Smooth muscle cell (in vitro differentiated cells): ENCODE results near the gene MRM2. TPM values are rescaled to one million over a fixed set of nuclear protein-coding genes. Genes with fewer than 3 reads are reported as not detected.

Source experiments
- DNase-seq: peaks from one replicate; lab custom pipeline; 2025; ENCODE audit not compliant: unreplicated experiment; lab: John Stamatoyannopoulos, UW
- H2AFZ ChIP-seq: fragments of 200-600 bp; sonication (generic); 2 replicates; pipeline ENCODE4 v1.6.0; 2016; ENCODE audit warnings: antibody characterized with exemption, low read depth, mild to moderate bottlenecking
- H3F3A ChIP-seq: fragments of 200-600 bp; sonication (generic); 2 replicates; pipeline ENCODE4 v1.6.0; 2017; ENCODE audit warnings: antibody characterized with exemption, low read depth
- H3K27ac ChIP-seq: fragments of 200-600 bp; sonication (generic); 2 replicates; pipeline ENCODE4 v1.5.1; 2016; ENCODE audit warnings: low read depth, mild to moderate bottlenecking
- H3K27me3 ChIP-seq: fragments of 200-600 bp; sonication (generic); 2 replicates; pipeline ENCODE4 v1.6.1; 2016; ENCODE audit warnings: low read depth, mild to moderate bottlenecking
- H3K36me3 ChIP-seq: fragments of 200-600 bp; sonication (generic); 2 replicates; pipeline ENCODE4 v1.5.1; 2016; ENCODE audit warnings: low read depth
- H3K4me1 ChIP-seq: fragments of 200-600 bp; sonication (generic); 2 replicates; pipeline ENCODE4 v1.5.1; 2016; ENCODE audit warnings: low read depth
- H3K4me2 ChIP-seq: fragments of 200-600 bp; sonication (generic); 2 replicates; pipeline ENCODE4 v1.6.0; 2016; ENCODE audit warnings: mild to moderate bottlenecking
- H3K4me3 ChIP-seq: fragments of 200-600 bp; sonication (generic); 2 replicates; pipeline ENCODE4 v1.5.1; 2016; ENCODE audit warnings: mild to moderate bottlenecking
- H3K79me2 ChIP-seq: fragments of 200-600 bp; sonication (generic); 2 replicates; pipeline ENCODE4 v1.6.0; 2016; ENCODE audit warnings: low read depth, mild to moderate bottlenecking
- H3K9ac ChIP-seq: fragments of 200-600 bp; sonication (generic); 2 replicates; pipeline ENCODE4 v1.6.0; 2016; ENCODE audit warnings: low read depth
- H3K9me3 ChIP-seq: fragments of 200-600 bp; sonication (generic); replicated peaks from 2 replicates; pipeline ENCODE4 v1.5.1; 2016; ENCODE audit warnings: low read depth
- H4K20me1 ChIP-seq: fragments of 200-600 bp; sonication (generic); 2 replicates; pipeline ENCODE4 v1.6.0; 2016; ENCODE audit warnings: low read depth
- WGBS: methylation state at CpG from one replicate; pipeline ENCODE4 v1.1.7; 2016; ENCODE audit warnings: low lambda C conversion rate; 5-methylcytosine and 5-hydroxymethylcytosine counted together
- polyA plus RNA-seq: library from polyadenylated mRNA; unstranded; fragments of >200 nt; fragmentation: Nextera tagmentation; extraction: Ambion mirVana; gene quantifications from 2 replicates; pipeline ENCODE4 v1.2.1, GENCODE V29; 2016
- total RNA-seq: library from RNA; depleted of rRNA; stranded (reverse); fragments of >200 nt; gene quantifications from 2 replicates; pipeline ENCODE4 v1.2.3, GENCODE V29; 2014
- TF ChIP-seq, protein P1 (sequence below): fragments of 200-600 bp; sonication (generic); IDR thresholded peaks from 2 replicates; pipeline ENCODE4 v1.5.1; 2017; ENCODE audit warnings: borderline replicate concordance, mild to moderate bottlenecking, antibody characterized with exemption; ENCODE audit not compliant: insufficient read depth, poor library complexity, severe bottlenecking

MRM2 gene
- total and polyA plus RNA-seq, 2 experiments from 2014 or later = 17.1 to 30.8 TPM

DNA sequence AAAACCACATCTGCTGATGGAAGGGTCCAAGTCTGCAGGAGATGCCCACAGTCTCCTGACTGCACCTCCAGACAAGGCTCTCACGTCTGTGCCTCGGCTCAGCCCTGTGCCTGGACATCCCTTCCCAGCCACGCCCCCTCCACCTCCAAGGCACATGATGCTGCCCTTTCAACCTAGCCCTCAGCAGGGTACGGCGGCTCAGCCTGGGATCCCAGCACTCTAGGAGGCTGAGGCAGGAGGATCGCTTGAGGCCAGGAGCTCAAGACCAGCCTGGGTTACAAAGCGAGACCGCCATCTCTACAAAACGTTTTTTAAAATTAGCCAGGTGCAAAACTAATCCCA is 23.6 kb downstream of the MRM2 start:
- TF ChIP-seq, protein P1, sequence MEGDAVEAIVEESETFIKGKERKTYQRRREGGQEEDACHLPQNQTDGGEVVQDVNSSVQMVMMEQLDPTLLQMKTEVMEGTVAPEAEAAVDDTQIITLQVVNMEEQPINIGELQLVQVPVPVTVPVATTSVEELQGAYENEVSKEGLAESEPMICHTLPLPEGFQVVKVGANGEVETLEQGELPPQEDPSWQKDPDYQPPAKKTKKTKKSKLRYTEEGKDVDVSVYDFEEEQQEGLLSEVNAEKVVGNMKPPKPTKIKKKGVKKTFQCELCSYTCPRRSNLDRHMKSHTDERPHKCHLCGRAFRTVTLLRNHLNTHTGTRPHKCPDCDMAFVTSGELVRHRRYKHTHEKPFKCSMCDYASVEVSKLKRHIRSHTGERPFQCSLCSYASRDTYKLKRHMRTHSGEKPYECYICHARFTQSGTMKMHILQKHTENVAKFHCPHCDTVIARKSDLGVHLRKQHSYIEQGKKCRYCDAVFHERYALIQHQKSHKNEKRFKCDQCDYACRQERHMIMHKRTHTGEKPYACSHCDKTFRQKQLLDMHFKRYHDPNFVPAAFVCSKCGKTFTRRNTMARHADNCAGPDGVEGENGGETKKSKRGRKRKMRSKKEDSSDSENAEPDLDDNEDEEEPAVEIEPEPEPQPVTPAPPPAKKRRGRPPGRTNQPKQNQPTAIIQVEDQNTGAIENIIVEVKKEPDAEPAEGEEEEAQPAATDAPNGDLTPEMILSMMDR = no peak
- Histone ChIP-seq H3K9me3 (no peaks in the 10 kb centered on the region), H2AFZ (no peak overlapping the region), H3K27ac (no peak overlapping the region), H3F3A (no peaks in the 10 kb centered on the region), H3K79me2 (no peaks in the 10 kb centered on the region), H3K4me3 (no peak overlapping the region), H3K27me3 (no peaks in the 10 kb centered on the region), H3K4me2 (no peak overlapping the region), H3K4me1 (no peaks in the 10 kb centered on the region), H3K36me3 (peaks cover 3% of the 10 kb centered on the region), H4K20me1 (peaks cover 18% of the 10 kb centered on the region), H3K9ac (no peak overlapping the region)
- no peak for DNase-seq
- 91% methylated on average over 9 of the region's 9 CpGs for WGBS

DNA sequence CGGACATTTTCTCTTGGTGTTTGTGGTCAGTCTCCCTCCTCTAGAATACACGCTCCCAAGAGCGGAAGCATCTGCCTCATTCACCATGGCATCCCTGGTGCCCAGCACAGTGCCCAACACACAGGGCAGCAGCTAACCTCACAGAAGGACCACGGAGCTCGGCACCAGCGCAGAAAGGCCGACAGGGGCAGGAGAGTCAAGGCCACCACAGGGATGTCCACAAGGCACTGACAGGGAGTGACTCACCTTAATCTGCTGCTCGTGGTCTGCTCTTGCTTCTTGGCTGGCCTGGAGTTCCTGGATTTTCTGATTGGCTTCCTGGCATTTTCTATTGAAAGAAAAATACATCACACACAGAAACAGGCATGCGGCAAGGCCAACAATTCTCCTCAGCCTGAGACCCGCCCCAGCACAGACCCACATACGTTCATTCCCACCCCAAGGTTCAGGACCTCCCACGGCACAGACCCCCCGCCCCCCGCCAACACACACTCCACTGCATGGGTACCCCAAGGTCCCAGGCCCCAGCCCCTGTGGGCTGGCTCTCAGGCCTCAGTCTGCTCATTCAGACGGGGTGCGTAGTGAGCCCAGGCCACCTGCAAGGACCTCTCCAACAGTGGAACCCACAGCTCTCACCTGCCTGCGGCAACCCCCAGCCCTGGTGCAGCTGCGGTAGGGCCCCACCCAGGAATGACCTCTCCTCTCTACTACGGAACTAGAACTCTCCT is 24.1 kb downstream of the MRM2 start:
- Histone ChIP-seq H3F3A (no peaks in the 10 kb centered on the region), H3K4me1 (no peaks in the 10 kb centered on the region), H3K4me2 (no peak overlapping the region), H3K4me3 (no peak overlapping the region), H3K27me3 (no peaks in the 10 kb centered on the region), H2AFZ (no peak overlapping the region), H3K27ac (no peak overlapping the region), H3K36me3 (peaks cover 3% of the 10 kb centered on the region), H3K9ac (no peak overlapping the region), H3K9me3 (no peaks in the 10 kb centered on the region), H3K79me2 (no peaks in the 10 kb centered on the region), H4K20me1 (peaks cover 18% of the 10 kb centered on the region)
- TF ChIP-seq, protein P1 = no peak
- WGBS = 91% methylated on average over 19 of the region's 19 CpGs
- DNase-seq = no peak

DNA sequence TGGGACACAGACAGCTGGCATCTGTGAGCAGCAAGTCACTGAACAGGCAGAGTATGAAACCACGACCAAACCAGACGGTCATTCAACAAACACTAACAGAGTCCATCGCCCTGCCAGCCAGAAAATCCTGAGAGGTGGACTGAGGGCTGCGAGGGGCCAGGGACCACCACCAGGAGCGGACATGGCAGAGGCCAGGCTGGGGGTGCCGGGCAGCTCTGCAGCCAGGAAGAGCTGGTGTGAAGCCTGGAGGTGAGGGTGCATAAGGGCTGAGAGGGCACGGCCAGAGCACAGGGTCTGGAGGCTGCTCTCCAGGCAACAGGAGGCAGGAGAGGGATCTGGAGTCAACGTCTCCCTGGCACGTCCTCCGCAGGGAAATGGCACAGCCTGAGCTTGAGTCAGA is 24.8 kb downstream of the MRM2 start:
- Histone ChIP-seq H3K9me3 (no peaks in the 10 kb centered on the region), H4K20me1 (peaks cover 14% of the 10 kb centered on the region), H3K4me2 (no peak overlapping the region), H3F3A (no peaks in the 10 kb centered on the region), H3K4me3 (no peak overlapping the region), H3K9ac (no peak overlapping the region), H2AFZ (no peak overlapping the region), H3K27me3 (no peaks in the 10 kb centered on the region), H3K27ac (no peak overlapping the region), H3K79me2 (no peaks in the 10 kb centered on the region), H3K4me1 (no peaks in the 10 kb centered on the region), H3K36me3 (peaks cover 3% of the 10 kb centered on the region)
- TF ChIP-seq, protein P1 = no peak
- no peak for DNase-seq
- WGBS = 88% methylated on average over 10 of the region's 10 CpGs

GRCh38 chr7:2215851-2216250 is 26.2 kb downstream of the MRM2 start:
- no peak overlapping the region for H3K4me3 ChIP-seq
- H3K27me3 ChIP-seq = no peaks in the 10 kb centered on the region
- no peak overlapping the region for H3K27ac ChIP-seq
- WGBS = 99% methylated on average over 15 of the region's 17 CpGs
- no peaks in the 10 kb centered on the region for H3K4me1 ChIP-seq
- TF ChIP-seq, protein P1 = no peak
- H3K4me2 ChIP-seq = no peak overlapping the region
- H3F3A ChIP-seq = no peaks in the 10 kb centered on the region
- H2AFZ ChIP-seq = no peak overlapping the region
- H3K9ac ChIP-seq = no peak overlapping the region
- no peaks in the 10 kb centered on the region for H3K9me3 ChIP-seq
- no peaks in the 10 kb centered on the region for H3K79me2 ChIP-seq
- peaks cover 13% of the 10 kb centered on the region for H4K20me1 ChIP-seq
- DNase-seq = no peak
- H3K36me3 ChIP-seq = peaks cover 3% of the 10 kb centered on the region
